GM06990 (cell line): ENCODE data around the gene TUB.

Experiments
- DNase-seq: peaks from one replicate; pipeline ENCODE4 v3.0.0-alpha.2; 2011; ENCODE audit not compliant: insufficient read length; ENCODE audit errors: extremely low read depth
- H3K27me3 ChIP-seq: replicated peaks from 2 replicates; pipeline ENCODE4 v1.6.0; 2011; ENCODE audit warnings: low read length; ENCODE audit not compliant: control insufficient read depth, insufficient read depth
- H3K36me3 ChIP-seq: 2 replicates; pipeline ENCODE4 v1.5.1; 2011; ENCODE audit warnings: low read length; ENCODE audit not compliant: control insufficient read depth, insufficient read depth
- H3K4me3 ChIP-seq: replicated peaks from 2 replicates; pipeline ENCODE4 v1.5.1; 2011; ENCODE audit warnings: low read depth, mild to moderate bottlenecking, control low read depth, low read length
- TF ChIP-seq, protein P1 (sequence below): IDR thresholded peaks from 2 replicates; pipeline ENCODE4 v1.5.1; 2011; ENCODE audit warnings: low read length, control low read depth, mild to moderate bottlenecking, inconsistent platforms; ENCODE audit not compliant: insufficient read depth, poor library complexity, severe bottlenecking

The TUB gene

DNA sequence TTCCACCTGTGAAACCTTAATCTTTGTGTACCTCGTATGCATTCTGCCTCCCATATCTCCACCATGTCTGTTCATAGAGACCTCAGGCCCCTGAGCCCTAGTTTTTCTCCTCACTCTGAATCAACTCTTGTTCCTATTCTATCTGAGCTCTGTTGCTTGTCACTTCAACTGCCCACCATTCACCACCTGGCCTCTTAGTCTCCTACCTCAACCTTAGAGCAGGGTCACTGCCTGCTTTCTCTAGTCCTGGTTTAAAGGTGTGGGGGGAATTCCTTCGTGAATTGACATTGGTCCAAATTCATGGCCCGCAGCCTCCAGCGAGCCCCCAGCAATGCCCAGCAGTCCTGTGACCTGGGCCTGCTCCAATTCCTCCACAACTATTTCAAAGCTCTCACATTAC lies 39.4 kb upstream of the TUB start:
- Histone ChIP-seq H3K27me3 (no peaks in the 10 kb centered on the region; the same call in 1 of the 2 replicates), H3K4me3 (no peak overlapping the region), H3K36me3 (no peaks in the 10 kb centered on the region)
- DNase-seq, result no peak
- TF ChIP-seq, protein P1, sequence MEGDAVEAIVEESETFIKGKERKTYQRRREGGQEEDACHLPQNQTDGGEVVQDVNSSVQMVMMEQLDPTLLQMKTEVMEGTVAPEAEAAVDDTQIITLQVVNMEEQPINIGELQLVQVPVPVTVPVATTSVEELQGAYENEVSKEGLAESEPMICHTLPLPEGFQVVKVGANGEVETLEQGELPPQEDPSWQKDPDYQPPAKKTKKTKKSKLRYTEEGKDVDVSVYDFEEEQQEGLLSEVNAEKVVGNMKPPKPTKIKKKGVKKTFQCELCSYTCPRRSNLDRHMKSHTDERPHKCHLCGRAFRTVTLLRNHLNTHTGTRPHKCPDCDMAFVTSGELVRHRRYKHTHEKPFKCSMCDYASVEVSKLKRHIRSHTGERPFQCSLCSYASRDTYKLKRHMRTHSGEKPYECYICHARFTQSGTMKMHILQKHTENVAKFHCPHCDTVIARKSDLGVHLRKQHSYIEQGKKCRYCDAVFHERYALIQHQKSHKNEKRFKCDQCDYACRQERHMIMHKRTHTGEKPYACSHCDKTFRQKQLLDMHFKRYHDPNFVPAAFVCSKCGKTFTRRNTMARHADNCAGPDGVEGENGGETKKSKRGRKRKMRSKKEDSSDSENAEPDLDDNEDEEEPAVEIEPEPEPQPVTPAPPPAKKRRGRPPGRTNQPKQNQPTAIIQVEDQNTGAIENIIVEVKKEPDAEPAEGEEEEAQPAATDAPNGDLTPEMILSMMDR, result no peak

DNA sequence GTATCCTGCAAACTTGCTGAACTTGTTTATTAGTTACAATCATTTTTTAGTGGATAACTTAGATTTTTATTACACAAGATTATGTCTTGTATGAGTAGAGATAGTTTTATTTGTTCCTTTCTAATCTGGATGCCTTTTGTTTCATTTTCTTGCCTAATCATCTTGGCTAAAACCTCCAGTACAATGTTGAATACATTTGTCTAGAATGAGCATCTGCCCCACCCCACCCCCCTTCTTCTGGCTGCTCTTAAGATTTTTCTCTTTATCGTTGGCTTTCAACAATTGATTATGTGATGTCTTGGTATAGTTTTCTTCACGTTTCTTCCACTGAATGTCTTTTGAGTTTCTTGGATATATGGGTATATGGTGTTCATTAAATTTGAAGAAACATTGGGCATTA lies 37.3 kb upstream of the TUB start:
- Histone ChIP-seq H3K36me3 (no peaks in the 10 kb centered on the region), H3K4me3 (no peak overlapping the region), H3K27me3 (no peaks in the 10 kb centered on the region)
- no peak for DNase-seq
- TF ChIP-seq, protein P1, result no peak

DNA sequence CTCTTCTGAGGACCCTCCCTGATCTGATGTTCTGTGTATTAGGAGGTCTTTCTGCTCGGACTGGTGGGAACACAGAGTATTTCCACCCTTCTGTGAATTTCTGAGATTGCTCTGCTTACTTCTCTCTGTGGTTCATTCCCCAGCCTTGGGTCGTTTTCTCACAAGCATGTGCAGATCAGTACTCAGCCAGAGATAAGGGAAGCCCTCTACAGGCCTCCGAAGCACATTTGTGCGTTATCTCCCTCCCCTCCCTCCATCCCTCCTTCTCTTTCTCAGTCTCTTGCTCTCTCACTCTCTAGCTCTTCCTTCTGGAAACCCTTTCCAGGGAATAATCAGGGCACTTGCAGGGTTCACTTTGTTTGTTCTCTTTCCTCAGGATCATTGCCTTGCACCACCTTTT lies 35.2 kb upstream of the TUB start:
- Histone ChIP-seq H3K4me3 (no peak overlapping the region), H3K27me3 (no peaks in the 10 kb centered on the region), H3K36me3 (no peaks in the 10 kb centered on the region)
- TF ChIP-seq, protein P1, result no peak
- DNase-seq, result no peak

DNA sequence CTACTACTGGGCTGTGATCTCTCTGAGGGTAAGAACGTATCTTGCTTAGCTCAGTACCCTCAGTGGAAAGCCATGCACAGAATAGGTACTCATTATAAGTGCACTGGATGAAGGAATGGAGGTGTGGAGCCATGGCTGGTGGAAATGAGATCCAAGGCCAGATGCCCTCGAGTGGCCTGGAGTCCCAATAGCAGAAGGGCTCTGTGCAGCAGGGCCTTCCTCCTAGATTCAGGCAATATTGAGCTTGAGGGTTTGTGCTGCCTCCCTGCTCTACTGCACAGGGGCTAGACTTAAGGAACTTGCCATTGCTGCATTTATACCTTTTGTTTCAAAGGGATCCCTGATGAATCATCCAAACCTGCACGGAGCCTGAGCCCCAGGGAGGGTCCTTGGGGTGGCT lies 33.6 kb upstream of the TUB start:
- TF ChIP-seq, protein P1, result no peak
- no peak for DNase-seq
- Histone ChIP-seq H3K27me3 (no peaks in the 10 kb centered on the region; the same call in 1 of the 2 replicates), H3K4me3 (no peak overlapping the region), H3K36me3 (no peaks in the 10 kb centered on the region)

DNA sequence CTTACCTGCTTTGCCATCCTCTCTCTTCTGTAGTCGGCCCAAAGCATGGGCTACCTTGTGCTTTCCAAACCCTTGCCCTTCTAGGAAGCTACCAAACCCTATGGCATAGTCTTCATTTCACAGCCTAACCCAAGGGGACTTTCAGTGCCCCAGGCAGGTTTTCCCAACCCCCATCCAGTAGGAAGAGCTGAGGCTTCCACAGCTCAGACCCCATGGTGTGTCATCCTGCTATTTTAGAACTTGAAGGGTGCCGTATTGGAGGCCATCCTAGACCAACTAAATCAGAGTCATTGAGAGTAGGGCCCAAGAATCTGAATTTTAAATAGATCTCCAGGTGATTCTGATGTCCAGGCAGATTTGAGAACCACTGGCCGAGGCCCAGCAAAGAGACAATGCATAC lies 31.9 kb upstream of the TUB start:
- no peaks in the 10 kb centered on the region; the same call in 1 of the 2 replicates for H3K27me3 ChIP-seq
- H3K36me3 ChIP-seq, result no peaks in the 10 kb centered on the region
- no peak for DNase-seq
- no peak overlapping the region for H3K4me3 ChIP-seq
- TF ChIP-seq, protein P1, result no peak
